NCI-H2196 treated with DMSO at 0.1 percent for 48 hours (cell line): ENCODE results near the gene BCKDHB.
"Not testable (repeated sequence)": the region's sequence is repeated elsewhere in the genome, so short reads cannot be mapped to it uniquely, and the experiment has no call there.

Source experiments
- DNase-seq: peaks from one replicate; lab custom pipeline; 2025; ENCODE audit not compliant: unreplicated experiment; lab: John Stamatoyannopoulos, UW

BCKDHB gene

DNA sequence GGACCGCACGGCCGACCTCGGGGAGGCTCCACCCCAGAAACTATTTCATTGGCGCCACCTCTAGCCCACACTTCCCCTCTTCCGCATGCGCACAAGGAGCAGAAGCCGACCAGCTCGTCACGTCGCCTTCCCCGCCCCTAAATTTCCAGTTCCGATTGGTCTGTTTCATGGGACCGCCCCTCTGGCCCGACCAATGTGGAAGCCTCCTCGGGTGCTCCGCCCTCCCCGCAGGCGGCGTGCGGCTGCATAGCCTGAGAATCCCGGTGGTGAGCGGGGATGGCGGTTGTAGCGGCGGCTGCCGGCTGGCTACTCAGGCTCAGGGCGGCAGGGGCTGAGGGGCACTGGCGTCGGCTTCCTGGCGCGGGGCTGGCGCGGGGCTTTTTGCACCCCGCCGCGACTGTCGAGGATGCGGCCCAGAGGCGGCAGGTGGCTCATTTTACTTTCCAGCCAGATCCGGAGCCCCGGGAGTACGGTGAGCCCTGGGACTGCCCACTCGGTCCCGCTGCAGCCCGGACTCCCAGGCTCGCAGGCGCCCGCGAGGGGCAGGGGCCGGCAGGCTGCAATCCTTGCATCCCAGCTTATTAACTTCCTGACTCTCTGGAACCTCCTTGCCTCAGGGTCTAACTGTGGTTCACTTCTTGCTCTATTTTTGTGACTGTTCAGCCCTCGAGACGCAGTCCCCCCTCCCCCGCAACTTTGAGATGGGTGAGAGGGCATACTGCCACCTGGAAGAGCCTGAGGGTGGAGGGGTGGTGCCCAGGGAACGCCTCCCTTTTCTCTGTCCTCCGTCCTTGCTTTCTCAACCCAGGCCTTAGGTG lies at the start of gene BCKDHB:
Gene BCKDHB (plus strand): TSS at position 254 of the 818 bp plus-strand sequence. CDS start 23 bp downstream, at position 277.
- DNase-seq, result peak; percentile 98

DNA sequence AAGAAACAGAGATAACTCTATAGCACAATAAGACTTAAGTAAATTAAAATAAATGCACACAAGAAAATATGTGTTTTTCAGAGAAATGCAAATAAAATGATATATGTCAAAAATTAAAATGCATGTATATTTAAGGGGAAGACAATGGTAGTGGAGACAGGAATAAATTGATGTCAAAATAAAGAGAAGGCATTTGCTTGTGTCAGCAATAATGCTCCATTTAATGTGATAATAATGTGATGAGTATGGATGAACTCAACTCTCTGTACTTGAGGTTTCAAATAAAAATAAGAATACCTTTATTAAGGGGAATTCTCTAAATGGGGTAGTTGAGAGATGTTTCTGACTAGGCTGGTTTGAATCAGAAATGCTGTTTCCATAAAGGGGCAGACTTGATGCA lies 45.7 kb upstream of the BCKDHB start:
- no peak for DNase-seq

DNA sequence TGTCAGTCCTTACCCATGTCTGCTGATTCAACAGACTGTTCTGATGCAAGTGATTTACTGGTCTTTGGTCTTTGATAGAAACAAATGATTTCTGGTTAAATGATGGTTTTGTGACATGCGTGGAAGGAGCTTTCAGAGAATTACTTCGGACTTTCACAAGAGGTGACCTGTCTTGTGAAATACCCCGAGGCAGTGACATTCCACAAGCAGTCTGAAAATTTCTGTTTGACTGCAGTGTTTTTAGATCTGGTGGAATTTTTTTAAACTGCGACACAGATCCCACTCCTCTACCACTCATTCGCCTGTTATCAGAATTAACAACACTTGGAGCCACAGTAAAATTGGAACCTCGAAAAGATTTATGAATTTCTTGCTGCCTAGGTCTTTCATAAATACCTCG lies 38.3 kb upstream of the BCKDHB start:
- DNase-seq, result not testable (repeated sequence)

DNA sequence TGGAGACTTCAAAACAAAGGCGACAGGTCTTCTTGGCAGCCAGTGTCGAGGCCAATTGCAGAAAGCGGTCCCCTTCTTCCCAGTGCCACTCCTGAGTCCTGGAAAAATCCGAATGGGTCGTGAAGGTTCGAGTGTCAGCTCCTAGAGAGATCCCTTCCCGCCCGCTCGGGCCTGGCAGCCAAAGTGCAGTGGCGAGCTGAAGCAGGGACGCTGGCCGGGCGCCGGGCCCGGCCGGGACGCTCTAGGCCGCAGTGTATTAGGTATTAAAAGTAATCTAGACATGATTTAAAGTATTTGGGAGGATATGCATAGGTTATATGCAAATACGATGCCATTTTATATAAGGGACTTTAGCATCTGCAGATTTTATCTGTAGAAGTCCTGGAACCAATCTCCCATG lies 36.0 kb upstream of the BCKDHB start:
- not testable (repeated sequence) for DNase-seq

DNA sequence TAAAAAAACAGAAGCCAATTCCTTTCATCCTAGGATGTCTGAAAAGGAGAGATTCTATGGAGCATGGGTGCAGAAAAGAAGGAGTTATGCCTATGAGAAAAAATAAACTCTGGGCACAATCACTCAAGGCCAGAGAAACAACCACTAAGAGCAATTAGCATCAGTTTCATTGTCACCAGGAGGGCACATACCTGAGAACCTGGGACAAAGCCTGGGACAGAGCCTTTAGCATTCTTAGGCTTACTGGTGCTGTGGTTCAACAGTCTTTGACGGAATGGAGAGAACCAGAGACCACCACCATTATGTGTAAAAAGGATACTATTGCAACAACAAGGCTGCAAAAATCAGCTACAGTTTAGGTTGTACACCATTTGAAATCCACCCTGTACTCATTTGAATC lies 29.4 kb upstream of the BCKDHB start:
- no peak for DNase-seq

DNA sequence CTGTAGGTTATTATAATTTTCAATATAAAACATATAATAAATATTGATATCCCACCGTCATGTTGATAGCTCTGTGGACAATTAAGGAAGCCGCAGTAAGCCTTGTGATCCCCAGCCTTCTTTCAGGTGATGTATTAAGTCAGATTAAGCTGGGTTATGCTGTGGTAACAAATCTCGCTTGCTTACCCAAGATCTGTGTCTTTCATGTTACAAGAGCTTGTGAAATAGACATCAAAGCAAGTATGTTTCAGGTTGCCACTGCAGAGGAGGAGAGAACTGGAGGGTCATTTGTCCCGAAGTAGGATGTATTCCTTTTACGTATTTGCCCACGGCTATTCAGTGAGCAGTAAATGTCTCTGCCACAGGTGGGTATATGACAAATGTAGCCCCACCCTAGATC lies 17.8 kb upstream of the BCKDHB start:
- no peak for DNase-seq

DNA sequence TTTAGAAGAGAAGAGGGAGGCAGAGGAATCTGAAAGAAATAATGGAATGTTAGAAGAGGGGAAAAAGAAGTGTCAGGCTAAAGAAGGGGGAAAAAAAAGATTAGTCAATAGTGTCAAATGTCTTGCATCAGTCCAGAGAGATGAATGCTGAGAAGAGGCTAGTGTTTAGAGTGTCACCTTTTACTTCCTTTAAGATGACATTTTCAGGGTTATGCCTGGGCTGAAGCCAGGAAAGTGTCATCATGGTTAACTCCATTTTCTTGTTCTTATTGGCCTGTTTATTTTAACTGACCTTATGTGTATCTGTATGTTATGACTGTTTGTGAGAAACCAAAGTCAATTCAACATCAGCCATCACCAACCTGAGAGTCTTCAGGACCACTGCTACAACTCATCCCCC lies 15.0 kb upstream of the BCKDHB start:
- DNase-seq, result no peak

DNA sequence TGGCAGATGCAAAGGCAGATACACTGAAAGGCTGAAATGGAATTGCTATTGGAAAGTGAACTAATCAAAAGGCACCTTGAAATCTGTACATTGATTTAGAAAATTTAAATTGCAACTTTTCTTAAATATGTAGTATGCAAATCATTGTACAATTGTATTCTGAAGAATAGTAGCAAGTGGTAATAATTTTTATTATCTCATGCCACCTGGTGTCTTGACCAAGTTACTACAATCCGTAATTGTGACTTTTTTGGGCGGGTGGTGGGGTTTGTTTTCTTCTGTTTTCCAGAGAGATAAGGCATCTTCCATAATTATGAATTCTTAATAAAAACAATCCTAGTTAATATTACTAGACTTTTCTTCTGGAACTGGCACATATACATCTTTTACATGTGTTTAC lies 12.5 kb upstream of the BCKDHB start:
- no peak for DNase-seq

DNA sequence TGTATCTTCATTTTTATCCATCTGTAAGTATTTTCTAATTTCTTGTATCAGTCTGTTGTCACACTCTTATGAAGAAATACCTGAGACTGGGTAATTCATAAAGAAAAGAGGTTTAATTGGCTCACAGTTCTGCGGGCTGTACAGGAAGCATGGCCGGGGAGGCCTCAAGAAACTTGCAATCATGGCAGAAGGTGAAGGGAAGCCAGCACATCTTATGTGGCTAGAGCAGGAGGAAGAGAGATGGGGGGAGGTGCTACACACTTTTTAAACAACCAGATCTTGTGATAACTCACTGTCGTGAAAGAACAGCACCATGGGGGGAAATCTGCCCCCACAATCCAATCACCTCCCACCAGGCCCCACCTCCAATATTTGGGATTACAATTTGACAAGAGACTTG lies 10.9 kb upstream of the BCKDHB start:
- no peak for DNase-seq

DNA sequence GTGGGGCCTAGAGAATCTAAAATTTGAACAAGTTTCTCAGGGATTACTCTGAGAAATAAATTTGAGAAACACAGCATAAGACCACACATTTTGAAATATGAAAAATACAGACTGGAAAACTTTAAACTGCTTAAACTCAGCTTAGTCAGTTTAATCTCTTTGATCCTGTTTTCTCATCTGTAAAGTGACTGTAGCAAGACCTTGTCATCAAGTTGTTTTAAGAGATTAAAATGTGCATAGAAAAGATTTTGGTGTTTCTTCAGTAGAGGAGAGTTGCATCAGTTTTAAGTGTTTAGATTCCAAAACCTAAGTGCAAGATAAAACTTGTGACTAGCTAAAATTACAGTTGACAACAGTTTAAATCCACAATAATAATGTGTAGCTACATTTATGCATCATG lies 8.1 kb upstream of the BCKDHB start:
- no peak for DNase-seq

DNA sequence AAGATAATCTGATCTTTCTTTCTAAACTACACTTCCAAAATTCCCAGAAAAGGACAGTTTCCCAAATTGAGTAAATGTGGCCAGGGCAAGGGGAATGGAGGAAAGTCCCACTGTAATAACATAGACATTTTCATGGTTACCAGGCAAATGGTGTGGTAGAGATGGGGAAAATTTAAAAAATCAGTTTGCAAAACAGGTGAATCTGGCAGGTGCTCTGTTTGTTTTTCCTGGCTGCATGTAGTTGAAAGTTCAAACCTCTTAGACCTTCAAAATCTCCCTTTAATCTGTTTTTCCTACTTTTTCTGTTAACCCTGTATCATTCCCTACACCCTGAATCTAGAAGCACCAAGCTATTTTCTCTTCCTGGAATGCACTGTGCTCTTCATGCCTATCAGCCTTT lies 2.0 kb upstream of the BCKDHB start:
- DNase-seq, result no peak

DNA sequence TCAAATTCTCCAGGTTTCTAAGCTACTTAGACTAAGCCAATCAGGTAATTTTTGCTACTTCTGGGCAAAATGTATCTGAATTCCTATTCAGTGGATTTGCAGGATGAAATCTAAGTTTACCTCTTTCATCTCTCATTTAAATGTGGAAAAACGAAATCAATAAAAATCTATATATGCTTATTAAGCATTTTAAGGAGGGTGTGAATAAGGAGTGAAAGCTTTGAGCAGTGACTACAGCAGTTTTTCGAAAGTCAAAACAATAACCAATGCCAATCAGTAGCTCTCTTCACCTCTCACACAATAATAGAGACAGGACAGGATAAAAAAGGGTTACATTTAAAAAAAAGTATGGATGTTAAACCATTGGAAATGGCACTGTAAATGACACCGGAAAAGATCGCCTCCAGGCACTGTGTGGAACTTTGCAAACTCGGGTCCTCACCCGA lies 476 bp upstream of the BCKDHB start:
- DNase-seq, result no peak

DNA sequence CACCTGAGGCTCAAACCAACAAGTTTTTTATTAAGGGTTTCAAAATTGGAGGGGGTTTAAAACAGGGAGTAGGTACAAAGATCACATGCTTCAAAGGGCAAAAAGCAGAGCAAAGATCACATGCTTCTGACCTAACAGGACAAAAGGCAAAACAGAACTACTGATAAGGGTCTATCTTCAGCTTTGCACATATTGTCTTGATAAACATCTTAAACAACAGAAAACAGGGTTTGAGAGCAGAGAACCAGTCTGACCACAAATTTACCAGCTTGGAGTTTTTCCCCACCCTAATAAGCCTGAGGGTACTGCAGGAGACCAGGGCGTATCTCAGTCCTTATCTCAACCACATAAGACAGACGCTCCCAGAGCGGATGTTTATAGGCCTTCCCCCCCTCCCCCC lies 16.1 kb downstream of the BCKDHB start:
- DNase-seq, result not testable (repeated sequence)

DNA sequence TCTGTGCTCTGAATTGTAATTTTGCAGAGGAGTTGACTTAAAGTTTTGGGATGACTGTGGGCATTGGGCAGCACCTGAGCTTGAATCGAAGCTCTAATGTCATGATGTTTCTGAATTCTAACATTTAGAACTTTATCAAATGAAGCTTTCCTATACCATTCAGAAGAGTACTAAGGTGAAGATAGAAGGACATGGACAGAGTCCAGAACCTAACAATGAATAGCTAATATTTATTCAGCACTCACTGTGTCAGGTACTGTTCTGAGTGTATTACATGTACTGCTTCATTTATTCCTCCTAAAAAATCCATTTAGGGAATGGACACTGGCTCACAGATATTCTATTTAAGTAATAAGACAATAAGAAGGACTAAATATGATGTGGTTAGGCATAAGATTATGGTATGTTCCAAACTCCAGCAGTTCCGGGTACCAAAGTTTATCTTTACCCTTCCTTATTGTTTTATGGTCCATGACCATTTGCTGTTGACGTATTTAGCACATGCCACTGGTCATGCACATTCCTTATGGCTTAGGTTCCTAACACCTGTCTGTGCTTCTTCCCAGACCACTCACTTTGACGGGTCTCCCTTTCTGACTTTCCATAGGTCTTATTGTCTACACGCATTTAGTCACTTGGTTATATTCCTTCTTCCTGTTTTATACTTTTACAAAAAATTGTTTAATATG lies 20.3 kb downstream of the BCKDHB start:
- no peak for DNase-seq

DNA sequence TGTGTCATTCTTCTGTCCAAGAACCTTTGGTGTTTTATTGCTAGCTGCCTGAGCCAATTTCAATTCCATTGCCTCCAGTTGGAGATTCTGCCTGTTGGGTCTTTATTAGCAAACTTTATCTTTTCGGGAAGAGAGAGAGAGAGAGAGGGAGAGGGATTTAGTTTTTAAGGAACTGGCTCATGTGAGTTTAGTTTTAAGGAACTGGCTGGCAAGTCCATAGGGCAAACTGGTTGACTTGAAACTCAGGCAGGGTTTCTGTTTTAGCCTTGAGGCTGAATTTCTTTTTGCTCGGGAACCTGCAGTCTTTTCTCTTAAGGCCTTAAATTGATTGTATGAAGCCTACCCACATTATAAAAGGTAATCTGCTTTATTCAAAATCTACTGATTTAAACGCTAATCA lies 23.0 kb downstream of the BCKDHB start:
- DNase-seq, result no peak

DNA sequence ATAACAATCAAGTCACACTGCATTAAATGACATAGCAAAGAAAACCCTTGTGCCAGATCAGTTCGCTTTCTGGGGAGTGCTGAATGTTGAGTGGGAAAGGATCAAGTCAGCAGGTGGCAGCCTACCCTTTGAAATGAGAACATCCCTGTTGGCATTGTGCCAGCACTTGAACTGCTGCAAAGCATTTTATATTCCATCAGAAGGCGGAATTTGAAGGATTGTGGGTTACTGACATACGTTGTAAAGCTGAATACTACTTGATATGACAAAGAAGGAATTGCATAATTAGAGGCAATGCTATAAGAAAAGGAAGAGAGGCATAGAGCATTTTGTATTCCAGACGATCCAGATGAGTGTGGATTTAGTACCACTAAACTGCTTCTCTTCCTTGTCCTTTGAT lies 26.5 kb downstream of the BCKDHB start:
- peak; percentile 25 for DNase-seq

DNA sequence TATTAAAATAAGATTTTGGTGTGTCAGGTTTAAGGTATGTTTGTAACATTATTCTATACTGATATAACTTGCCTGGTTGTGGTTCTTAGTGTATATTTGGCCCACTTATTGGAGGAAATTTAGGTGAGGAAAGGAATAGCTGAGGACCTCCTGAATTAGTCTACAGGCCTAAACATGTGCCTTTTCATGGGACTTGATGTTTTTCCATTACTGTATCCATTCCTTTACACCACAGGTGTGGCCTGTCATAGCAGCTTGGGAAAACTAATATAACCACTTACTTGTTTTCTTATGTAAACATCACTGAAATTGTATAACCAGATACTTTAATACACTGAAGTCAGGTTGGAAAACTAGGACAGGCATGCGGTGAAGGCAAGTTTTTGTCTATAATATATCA lies 27.6 kb downstream of the BCKDHB start:
- DNase-seq, result no peak

DNA sequence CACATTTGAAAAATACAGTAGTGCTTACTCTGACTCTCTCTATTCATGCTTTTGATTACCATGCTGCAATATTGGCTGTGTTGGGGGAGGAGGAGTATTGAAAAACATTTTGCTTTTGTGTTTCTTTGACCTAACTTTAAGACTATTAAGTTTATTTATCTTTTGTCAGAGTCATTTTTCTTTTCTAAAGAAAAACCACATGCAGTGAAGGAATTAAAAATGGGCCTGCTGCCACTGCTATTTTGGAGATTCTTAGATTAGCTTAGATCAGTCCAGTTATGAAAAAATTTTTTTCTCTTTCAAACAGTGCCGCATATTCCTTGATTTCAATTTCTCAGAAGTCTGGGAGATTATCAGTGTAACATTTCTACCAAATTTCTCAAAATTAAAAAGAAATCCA lies 36.1 kb downstream of the BCKDHB start:
- no peak for DNase-seq

DNA sequence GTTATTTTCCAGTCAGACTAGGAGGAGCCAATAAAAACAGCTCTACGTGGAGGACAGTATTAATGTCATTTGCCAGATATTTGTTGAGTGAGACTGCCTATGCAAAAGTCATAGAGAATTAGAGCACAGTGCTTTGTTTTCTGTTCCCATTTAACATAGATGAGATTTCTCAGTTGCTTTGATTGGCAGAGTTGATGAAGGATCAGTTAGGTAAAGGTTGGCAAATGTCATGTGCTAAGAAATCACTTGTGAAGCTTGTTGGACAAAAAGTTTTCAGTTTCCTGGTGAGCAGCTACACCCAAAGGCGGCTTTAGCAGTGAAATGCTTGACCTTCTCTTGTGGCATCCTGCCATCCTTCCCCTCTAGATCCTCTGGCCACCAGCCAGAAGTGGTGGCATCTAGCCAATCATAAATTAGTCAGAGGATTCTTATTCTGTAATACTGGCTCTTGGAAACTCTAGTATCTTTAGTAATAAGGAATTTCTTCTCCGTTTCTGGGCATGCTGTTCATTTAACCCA lies 37.0 kb downstream of the BCKDHB start:
- DNase-seq, result no peak

DNA sequence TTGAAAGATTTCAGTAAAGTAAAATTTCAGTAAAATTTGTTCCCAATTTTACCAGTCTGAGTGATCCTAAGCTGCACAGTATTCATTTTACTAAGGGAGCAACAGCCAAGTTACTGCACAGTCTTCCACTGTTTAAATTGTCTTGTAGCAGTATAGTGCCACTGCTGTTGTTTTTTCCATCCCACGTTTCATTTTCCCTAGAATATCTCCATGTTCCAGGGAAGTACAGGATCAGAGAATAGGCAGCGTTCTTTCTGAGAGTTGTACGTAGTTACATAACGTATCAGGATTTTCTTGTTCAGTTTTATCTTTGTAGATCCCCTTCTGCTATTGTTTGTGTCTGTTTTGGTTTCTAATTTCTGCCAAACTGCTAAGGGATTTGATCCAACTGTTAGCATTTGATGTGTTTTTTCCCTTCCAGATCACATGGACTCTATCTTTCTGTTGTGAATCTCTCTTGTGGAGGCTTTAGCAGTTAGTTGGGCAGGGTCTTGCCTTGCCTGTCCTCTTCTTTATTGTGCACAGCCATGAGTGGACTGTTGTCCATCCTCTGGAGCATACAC lies 38.4 kb downstream of the BCKDHB start:
- DNase-seq, result no peak

DNA sequence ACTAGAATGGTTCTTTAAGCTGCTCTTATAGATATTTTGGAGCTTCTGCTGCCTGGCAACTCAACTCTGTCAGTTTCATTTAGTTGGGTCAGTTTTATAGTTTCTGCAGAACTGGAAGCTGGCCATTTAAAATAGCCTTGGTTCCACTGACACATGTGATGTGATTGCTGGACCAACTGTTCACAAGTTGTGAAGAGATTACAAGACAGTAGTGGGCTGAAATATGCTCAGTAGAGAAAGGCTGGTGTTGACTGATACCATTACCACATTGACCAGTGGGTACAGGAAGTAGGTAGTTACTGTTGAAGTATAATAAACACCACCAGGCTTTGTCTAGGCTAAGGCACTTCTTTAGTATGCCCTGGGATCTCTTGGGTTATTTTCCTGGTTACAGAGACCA lies 39.0 kb downstream of the BCKDHB start:
- DNase-seq, result no peak

DNA sequence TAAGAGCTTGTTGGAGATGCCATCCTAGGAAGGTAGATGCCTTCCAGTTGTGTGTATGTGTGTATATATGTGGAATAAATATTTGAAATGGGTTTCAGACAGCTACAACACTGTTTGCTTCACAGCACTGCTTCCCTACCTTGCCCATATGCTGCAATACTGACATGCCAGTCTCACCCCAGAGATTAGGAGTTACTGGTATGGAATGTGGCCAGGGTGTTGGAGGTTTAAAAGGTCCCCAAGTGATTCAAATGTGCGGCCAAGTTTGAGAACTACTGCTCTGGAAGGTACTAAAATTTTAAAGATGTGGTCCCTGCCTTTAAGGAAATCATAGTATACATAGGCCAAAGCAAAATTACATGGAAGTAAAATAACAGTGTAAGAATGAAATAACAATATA lies 39.5 kb downstream of the BCKDHB start:
- DNase-seq, result no peak
